K562 (cell line): ENCODE data around the gene MSANTD1. TPM values are rescaled to one million over a fixed set of nuclear protein-coding genes. Genes with fewer than 3 reads are reported as not detected.

Source experiments
- ATAC-seq: fragments of 200-7000 bp; cut with Tn5 transposase; 3 replicates; pipeline ENCODE4 v1.9.1; 2020; ENCODE audit warnings: moderate library complexity
- BruUV-seq: library from RNA; stranded (reverse); fragments of 400-500 nt; replicated peaks from 2 replicates; lab custom pipeline; 2021; lab: Mats Ljungman, UMichigan
- CTCF ChIA-PET: fragments of 300-600 bp; formaldehyde crosslinking; extraction: SDS; loops from one replicate; lab custom pipeline; 2021; ENCODE audit warnings: low intra/inter-chr PET ratio; lab: Yijun Ruan, JAX
- POLR2A ChIA-PET: fragments of 300-600, 350-650 bp; sonication (Branson Sonifier 250); formaldehyde crosslinking; extraction: SDS; loops from one replicate; lab custom pipeline; 2021; ENCODE audit warnings: antibody characterized with exemption, inconsistent platforms; lab: Yijun Ruan, JAX
- DNase-seq, 4 experiments: peaks; one replicate each; pipeline versions ENCODE4 v3.0.0 to v3.0.0-alpha.2; 2011 to 2018; ENCODE audit warnings: low spot score in 3 of 4, mixed read lengths in 3 of 4; ENCODE audit errors: extremely low read depth in 1 of 4
- FAIRE-seq: peaks from 2 replicates; lab custom pipeline; 2011; peaks lifted over from hg19 to GRCh38; lab: Jason Lieb, UNC
- H2AFZ ChIP-seq: 2 replicates; pipeline ENCODE4 v1.6.0; 2011; ENCODE audit warnings: low read depth, low read length, control low read depth, inconsistent platforms
- H3K27ac ChIP-seq: fragments of 200-600 bp; 3 replicates; pipeline ENCODE4 v1.8.0; 2011; ENCODE audit warnings: low read depth, mild to moderate bottlenecking, control low read depth, inconsistent platforms, low read length, moderate library complexity, mixed read lengths; ENCODE audit errors: extremely low read depth
- H3K27me3 ChIP-seq, 2 experiments: fragments of 300-600 bp in 1 of 2; 2 replicates in 1 of 2; 3 replicates in 1 of 2; pipeline versions ENCODE4 v1.6.0 to v1.8.0; 2011; ENCODE audit warnings: inconsistent platforms in 2 of 2, low read length in 2 of 2, mild to moderate bottlenecking in 1 of 2, mixed read lengths in 1 of 2, moderate library complexity in 1 of 2; ENCODE audit not compliant: control insufficient read depth in 2 of 2, insufficient read depth in 2 of 2
- H3K36me3 ChIP-seq: fragments of 300-600 bp; 3 replicates; pipeline ENCODE4 v1.8.0; 2011; ENCODE audit warnings: mild to moderate bottlenecking, low read length, inconsistent platforms; ENCODE audit not compliant: control insufficient read depth, insufficient read depth
- H3K4me1 ChIP-seq, 2 experiments: fragments of 200-600 bp in 1 of 2; replicated peaks in 1 of 2; 2 replicates in 1 of 2; 3 replicates in 1 of 2; pipeline versions ENCODE4 v1.5.1 to v1.8.0; 2011; ENCODE audit warnings: inconsistent platforms in 2 of 2, low read length in 2 of 2, mild to moderate bottlenecking in 1 of 2, mixed read lengths in 1 of 2, moderate library complexity in 1 of 2; ENCODE audit not compliant: control insufficient read depth in 2 of 2, insufficient read depth in 2 of 2
- H3K4me2 ChIP-seq: 2 replicates; pipeline ENCODE4 v1.6.1; 2011; ENCODE audit warnings: low read length, control low read depth, inconsistent platforms, mixed read lengths; ENCODE audit not compliant: insufficient read depth
- H3K4me3 ChIP-seq: fragments of 200-600 bp; sonication (generic), shearing (Covaris generic); 2 replicates; pipeline ENCODE4 v1.5.1; 2016; ENCODE audit warnings: control low read depth, inconsistent platforms
- H3K79me2 ChIP-seq: fragments of 200-600 bp; 3 replicates; pipeline ENCODE4 v1.8.0; 2011; ENCODE audit warnings: low read length, inconsistent platforms; ENCODE audit not compliant: control insufficient read depth, insufficient read depth
- H3K9ac ChIP-seq, 2 experiments: 2 replicates each; pipeline versions ENCODE4 v1.6.0 to v1.6.1; 2011; ENCODE audit warnings: low read depth in 2 of 2, low read length in 2 of 2, control low read depth in 1 of 2, inconsistent platforms in 1 of 2, mild to moderate bottlenecking in 1 of 2, mixed read lengths in 1 of 2; ENCODE audit not compliant: insufficient read depth in 1 of 2
- H3K9me1 ChIP-seq: one replicate; pipeline ENCODE4 v1.6.0; 2011; ENCODE audit warnings: inconsistent platforms, mild to moderate bottlenecking, low read length, moderate library complexity; ENCODE audit not compliant: control insufficient read depth, insufficient read depth
- H3K9me3 ChIP-seq: replicated peaks from 2 replicates; pipeline ENCODE4 v1.5.1; 2011; ENCODE audit warnings: low read depth, low read length, inconsistent platforms; ENCODE audit not compliant: control insufficient read depth, insufficient read depth
- H4K20me1 ChIP-seq: replicated peaks from 2 replicates; pipeline ENCODE4 v1.6.1; 2011; ENCODE audit warnings: low read length, inconsistent platforms, mixed read lengths; ENCODE audit not compliant: control insufficient read depth, insufficient read depth
- ZNF778 ChIP-seq: fragments of 450-650 bp; formaldehyde crosslinking; IDR thresholded peaks from 2 replicates; pipeline ENCODE4 v1.4.0; 2020; ENCODE audit warnings: mild to moderate bottlenecking, moderate library complexity
- WGBS: fragments of 100-300 bp; shearing (Covaris generic); methylation state at CpG from one replicate; pipeline ENCODE4 v1.1.6; 2016; ENCODE audit warnings: low coverage, mixed read lengths; ENCODE audit not compliant: insufficient coverage; ENCODE audit errors: missing lambda C conversion rate; 5-methylcytosine and 5-hydroxymethylcytosine counted together
- in situ Hi-C: fragments of 300-500 bp; cut with MboI; formaldehyde crosslinking; loops from 4 replicates; pipeline ENCODE4 v1.15.0; 2018; ENCODE audit warnings: inconsistent platforms, mixed read lengths
- intact Hi-C: fragments of 100-400 bp; cut with micrococcal nuclease; formaldehyde crosslinking; loops from 2 replicates; pipeline ENCODE4 v1.14.2; 2022
- polyA plus RNA-seq, 8 experiments: library from polyadenylated mRNA; depleted of rRNA in 4 of 8; stranded (reverse) in 5 of 8; unstranded in 3 of 8; fragments of >200 nt; fragmentation: Nextera tagmentation in 2 of 8; fragmentation: Illumina TruSeq in 1 of 8; extraction: Ambion mirVana in 2 of 8; extraction: Trizol in 1 of 8; gene quantifications; 2 replicates each; pipeline versions ENCODE4 v1.2.1 to v1.2.3, GENCODE V29; 2011 to 2014; ENCODE audit warnings: inconsistent platforms in 1 of 8, missing spikeins in 1 of 8
- total RNA-seq, 7 experiments: library from RNA; depleted of rRNA in 6 of 7; stranded (reverse); fragments of >200 nt in 6 of 7; fragmentation: Illumina TruSeq in 2 of 7; extraction: Trizol in 2 of 7; gene quantifications; 2 replicates each; pipeline versions ENCODE4 v1.2.1 to v1.2.3, GENCODE V29; 2011 to 2021; ENCODE audit warnings: low replicate concordance in 1 of 7
- TF ChIP-seq, protein P1 (sequence below): sonication (generic); formaldehyde crosslinking; IDR thresholded peaks from 2 replicates; pipeline ENCODE4 v1.8.0; 2022; ENCODE audit warnings: missing genetic modification reagents, mild to moderate bottlenecking, moderate library complexity, borderline replicate concordance
- TF ChIP-seq, protein P2 (sequence below): fragments of 450-650 bp; IDR thresholded peaks from 2 replicates; pipeline ENCODE4 v1.6.1; 2016

MSANTD1 gene
- total and polyA plus RNA-seq, 9 of the 15 experiments (the other 6 are each of a cell fraction or from before 2014, with no cell fraction given): 0.04 to 0.09 (median 0.07) TPM; not detected in 6

DNA sequence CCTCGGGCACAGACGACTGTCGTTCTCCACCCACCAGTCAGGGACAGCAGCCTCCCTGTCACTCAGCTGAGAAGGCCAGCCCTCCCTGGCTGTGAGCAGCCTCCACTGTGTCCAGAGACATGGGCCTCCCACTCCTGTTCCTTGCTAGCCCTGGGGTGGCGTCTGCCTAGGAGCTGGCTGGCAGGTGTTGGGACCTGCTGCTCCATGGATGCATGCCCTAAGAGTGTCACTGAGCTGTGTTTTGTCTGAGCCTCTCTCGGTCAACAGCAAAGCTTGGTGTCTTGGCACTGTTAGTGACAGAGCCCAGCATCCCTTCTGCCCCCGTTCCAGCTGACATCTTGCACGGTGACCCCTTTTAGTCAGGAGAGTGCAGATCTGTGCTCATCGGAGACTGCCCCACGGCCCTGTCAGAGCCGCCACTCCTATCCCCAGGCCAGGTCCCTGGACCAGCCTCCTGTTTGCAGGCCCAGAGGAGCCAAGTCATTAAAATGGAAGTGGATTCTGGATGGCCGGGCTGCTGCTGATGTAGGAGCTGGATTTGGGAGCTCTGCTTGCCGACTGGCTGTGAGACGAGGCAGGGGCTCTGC is 7.9 kb upstream of the MSANTD1 start:
- Histone ChIP-seq H3K9me3 (no peaks in the 10 kb centered on the region), H3K4me3 (no peak overlapping the region), H3K9ac (peak overlapping the region in 1 of 2 experiments; percentile 74; a peak in 2 of 4 replicates), H3K4me2 (peak overlapping the region; percentile 66; the same call in 1 of the 2 replicates), H3K9me1 (no peaks in the 10 kb centered on the region), H2AFZ (no peak overlapping the region), H3K4me1 (peaks cover 22 to 49% of the 10 kb centered on the region in 2 experiments; a peak in 4 of 5 replicates), H3K27me3 (no peaks in the 10 kb centered on the region), H4K20me1 (peaks cover 4% of the 10 kb centered on the region; the same call in 1 of the 2 replicates), H3K27ac (no peak overlapping the region; the same call in 2 of the 3 replicates), H3K79me2 (no peaks in the 10 kb centered on the region), H3K36me3 (peaks cover 9% of the 10 kb centered on the region; the same call in 1 of the 3 replicates)
- DNase-seq (no peak), FAIRE-seq (no peak), ATAC-seq (peak; percentile 9; the same call in 1 of the 3 replicates)
- intact Hi-C loops: loop anchor here (5.0 kb wide), 1 partner anchor 201 kb away; the partner anchor contains the start of gene HGFAC
- BruUV-seq: no TSS peak
- ChIA-PET CTCF (no interaction called here), POLR2A (interaction anchor here (0.8 to 1.7 kb wide), 6 partner anchors 8 to 71 kb away, joined by 3 to 6 read pairs (median 4); no protein-coding TSS in a partner anchor)
- in situ Hi-C loops: no loop called here
- no peak for TF ChIP-seq ZNF778 (CRISPR knock-in tag)
- TF ChIP-seq, protein P1, sequence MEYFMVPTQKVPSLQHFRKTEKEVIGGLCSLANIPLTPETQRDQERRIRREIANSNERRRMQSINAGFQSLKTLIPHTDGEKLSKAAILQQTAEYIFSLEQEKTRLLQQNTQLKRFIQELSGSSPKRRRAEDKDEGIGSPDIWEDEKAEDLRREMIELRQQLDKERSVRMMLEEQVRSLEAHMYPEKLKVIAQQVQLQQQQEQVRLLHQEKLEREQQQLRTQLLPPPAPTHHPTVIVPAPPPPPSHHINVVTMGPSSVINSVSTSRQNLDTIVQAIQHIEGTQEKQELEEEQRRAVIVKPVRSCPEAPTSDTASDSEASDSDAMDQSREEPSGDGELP (CRISPR knock-in tag): 0 out of 2 replicates have a peak, but pooled peaks have one; percentile 1
- TF ChIP-seq, protein P2, sequence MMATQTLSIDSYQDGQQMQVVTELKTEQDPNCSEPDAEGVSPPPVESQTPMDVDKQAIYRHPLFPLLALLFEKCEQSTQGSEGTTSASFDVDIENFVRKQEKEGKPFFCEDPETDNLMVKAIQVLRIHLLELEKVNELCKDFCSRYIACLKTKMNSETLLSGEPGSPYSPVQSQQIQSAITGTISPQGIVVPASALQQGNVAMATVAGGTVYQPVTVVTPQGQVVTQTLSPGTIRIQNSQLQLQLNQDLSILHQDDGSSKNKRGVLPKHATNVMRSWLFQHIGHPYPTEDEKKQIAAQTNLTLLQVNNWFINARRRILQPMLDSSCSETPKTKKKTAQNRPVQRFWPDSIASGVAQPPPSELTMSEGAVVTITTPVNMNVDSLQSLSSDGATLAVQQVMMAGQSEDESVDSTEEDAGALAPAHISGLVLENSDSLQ: peak; percentile 54
- WGBS: 75% methylated on average over 13 of the region's 13 CpGs
